Measurements from ENCODE around the gene GLIPR1. TPM values are rescaled to one million over a fixed set of nuclear protein-coding genes. Genes with fewer than 3 reads are reported as not detected.

The GLIPR1 gene
- total RNA-seq, 2 experiments from 2014 or later, result 35.2 to 43.6 TPM

Other genes starting within 250 kb of the GLIPR1 start
- 1 to 10 TPM; 1.3 to 2.1 TPM for gene CAPS2, start 150.4 kb upstream of the GLIPR1 start, total RNA-seq
- gene GLIPR1L1, start 146.1 kb upstream of the GLIPR1 start, total RNA-seq, result not detected
- gene GLIPR1L2, start 89.7 kb upstream of the GLIPR1 start, total RNA-seq, result under 1 TPM; 0.30 to 0.75 TPM
- gene KRR1, start 30.9 kb downstream of the GLIPR1 start, total RNA-seq, result 10 to 100 TPM; 72.6 to 75.3 TPM

Data from activated CD4-positive, alpha-beta T cell treated with anti-CD3 and anti-CD28 coated beads, Interleukin-2, amount 10 ng/mL, durations not matched to agents 7 days and 5 days (primary cell).